Nephron (organoid): ENCODE data around the gene KIF20A.
"Not testable (repeated sequence)": the region's sequence is repeated elsewhere in the genome, so short reads cannot be mapped to it uniquely, and the experiment has no call there.

Experiments
- H3K27ac Mint-ChIP-seq, 3 experiments: 2 replicates each; pipeline ENCODE4 v1.8.0; 2020; ENCODE audit warnings: mixed read lengths in 3 of 3, mild to moderate bottlenecking in 2 of 3, moderate library complexity in 1 of 3
- H3K27me3 Mint-ChIP-seq: 2 replicates; pipeline ENCODE4 v1.8.0; 2021; ENCODE audit warnings: low read depth, mild to moderate bottlenecking, moderate library complexity, mixed read lengths
- H3K36me3 Mint-ChIP-seq: 2 replicates; pipeline ENCODE4 v1.8.0; 2020; ENCODE audit warnings: low read depth, mixed read lengths
- H3K4me1 Mint-ChIP-seq: 2 replicates; pipeline ENCODE4 v1.8.0; 2020; ENCODE audit warnings: mixed read lengths
- H3K4me3 Mint-ChIP-seq, 3 experiments: 2 replicates each; pipeline ENCODE4 v1.8.0; 2020; ENCODE audit warnings: mild to moderate bottlenecking in 3 of 3, mixed read lengths in 3 of 3, moderate library complexity in 2 of 3
- H3K9me3 Mint-ChIP-seq: 2 replicates; pipeline ENCODE4 v1.8.0; 2020; ENCODE audit warnings: mixed read lengths
- TF ChIP-seq, protein P1 (sequence below), 3 experiments: fragments of 200-600 bp; sonication (generic); IDR thresholded peaks; one replicate each; pipeline ENCODE4 v1.5.0; 2021; ENCODE audit warnings: antibody characterized with exemption in 3 of 3; ENCODE audit not compliant: unreplicated experiment in 3 of 3

The KIF20A gene

DNA sequence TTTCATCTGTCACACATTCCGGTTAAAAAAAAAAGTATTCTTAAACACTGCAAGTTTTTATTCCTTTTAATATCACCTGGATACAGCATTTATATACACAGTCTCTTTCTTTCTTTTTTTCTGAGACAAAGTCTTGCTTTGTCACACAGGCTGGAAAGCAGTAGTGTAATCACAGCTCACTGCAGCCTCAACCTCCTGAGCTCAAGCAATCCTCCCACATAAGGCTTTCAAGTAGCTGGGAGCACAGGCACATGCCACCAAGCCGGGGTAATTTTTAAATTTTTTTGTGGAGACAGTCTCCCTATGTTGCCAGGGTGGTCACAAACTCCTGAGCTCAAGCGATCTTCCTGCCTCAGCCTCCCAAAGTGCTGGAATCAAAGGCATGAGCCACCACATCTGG, 13.9 kb downstream of the KIF20A start:
- TF ChIP-seq, protein P1, sequence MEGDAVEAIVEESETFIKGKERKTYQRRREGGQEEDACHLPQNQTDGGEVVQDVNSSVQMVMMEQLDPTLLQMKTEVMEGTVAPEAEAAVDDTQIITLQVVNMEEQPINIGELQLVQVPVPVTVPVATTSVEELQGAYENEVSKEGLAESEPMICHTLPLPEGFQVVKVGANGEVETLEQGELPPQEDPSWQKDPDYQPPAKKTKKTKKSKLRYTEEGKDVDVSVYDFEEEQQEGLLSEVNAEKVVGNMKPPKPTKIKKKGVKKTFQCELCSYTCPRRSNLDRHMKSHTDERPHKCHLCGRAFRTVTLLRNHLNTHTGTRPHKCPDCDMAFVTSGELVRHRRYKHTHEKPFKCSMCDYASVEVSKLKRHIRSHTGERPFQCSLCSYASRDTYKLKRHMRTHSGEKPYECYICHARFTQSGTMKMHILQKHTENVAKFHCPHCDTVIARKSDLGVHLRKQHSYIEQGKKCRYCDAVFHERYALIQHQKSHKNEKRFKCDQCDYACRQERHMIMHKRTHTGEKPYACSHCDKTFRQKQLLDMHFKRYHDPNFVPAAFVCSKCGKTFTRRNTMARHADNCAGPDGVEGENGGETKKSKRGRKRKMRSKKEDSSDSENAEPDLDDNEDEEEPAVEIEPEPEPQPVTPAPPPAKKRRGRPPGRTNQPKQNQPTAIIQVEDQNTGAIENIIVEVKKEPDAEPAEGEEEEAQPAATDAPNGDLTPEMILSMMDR (IDR thresholded peaks at IDR 0.05; ENCODE audit: unreplicated experiment in 3 of 3) = no peak
- Mint-ChIP-seq H3K36me3 (peaks cover 64% of the 10 kb centered on the region), H3K27me3 (no peaks in the 10 kb centered on the region), H3K9me3 (no peaks in the 10 kb centered on the region), H3K27ac (no peak overlapping the region), H3K4me3 (no peak overlapping the region), H3K4me1 (no peaks in the 10 kb centered on the region)

DNA sequence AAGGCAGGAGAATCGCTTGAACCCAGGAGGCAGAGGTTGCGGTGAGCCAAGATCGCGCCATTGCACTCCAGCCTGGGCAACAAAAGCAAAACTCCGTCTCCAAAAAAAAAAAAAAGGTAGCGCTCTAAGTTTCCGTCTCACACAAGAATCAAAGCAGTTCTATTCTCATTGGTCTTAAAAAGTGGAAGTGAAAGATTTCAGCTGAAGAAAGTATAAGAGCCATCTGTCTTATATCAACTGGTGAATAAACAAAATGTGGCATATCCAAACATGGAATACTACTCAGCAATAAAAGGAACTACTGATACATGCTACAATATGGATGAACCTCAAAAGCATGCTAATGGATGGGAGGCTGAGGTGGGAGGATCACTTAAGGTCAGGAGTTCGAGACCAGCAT, 14.9 kb downstream of the KIF20A start:
- H3K4me3 Mint-ChIP-seq, H3K27ac Mint-ChIP-seq, H3K4me1 Mint-ChIP-seq, H3K9me3 Mint-ChIP-seq, H3K27me3 Mint-ChIP-seq: not testable (repeated sequence)
- peaks cover 64% of the 10 kb centered on the region for H3K36me3 Mint-ChIP-seq

DNA sequence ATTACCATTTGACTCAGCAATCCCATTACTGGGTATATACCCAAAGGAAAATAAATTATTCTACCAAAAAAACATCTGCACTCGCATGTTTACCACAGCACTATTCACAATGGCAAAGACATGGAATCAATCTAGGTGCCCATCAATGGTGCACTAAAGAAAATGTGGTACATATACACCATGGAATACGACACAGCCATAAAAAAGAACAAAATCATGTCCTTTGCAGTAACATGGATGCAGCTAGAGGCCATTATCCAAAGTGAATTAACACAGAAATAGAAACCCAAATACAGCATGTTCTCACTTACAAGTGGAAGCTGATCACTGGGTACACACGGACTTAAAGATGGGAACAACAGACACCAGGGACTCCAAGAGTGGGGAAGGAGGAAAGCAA, 32.1 kb downstream of the KIF20A start:
- H3K36me3 Mint-ChIP-seq = peaks cover 10% of the 10 kb centered on the region
- no peaks in the 10 kb centered on the region for H3K27me3 Mint-ChIP-seq
- H3K4me1 Mint-ChIP-seq = peaks cover 14% of the 10 kb centered on the region
- no peaks in the 10 kb centered on the region for H3K9me3 Mint-ChIP-seq
- TF ChIP-seq, protein P1 (IDR thresholded peaks at IDR 0.05; ENCODE audit: unreplicated experiment in 3 of 3) = no peak
- no peak overlapping the region for H3K27ac Mint-ChIP-seq
- peak overlapping the region; percentile 63 to 85 (median 69) for H3K4me3 Mint-ChIP-seq

DNA sequence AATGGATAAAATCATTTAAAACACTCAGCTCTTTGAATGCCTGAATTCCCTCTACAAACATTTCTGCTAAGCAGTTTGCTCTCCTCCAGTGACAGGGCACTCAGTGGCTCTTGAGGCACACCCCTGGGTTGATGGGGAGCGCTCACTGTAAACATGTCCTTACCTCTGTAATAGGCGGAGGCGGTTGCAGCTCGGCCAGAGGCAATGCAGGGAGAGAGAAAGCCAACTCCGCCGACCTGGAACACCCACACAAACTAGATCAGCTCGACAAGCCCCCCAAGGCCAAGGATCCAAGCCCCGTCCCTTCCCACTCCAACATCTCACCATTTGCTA, 33.9 kb downstream of the KIF20A start:
- Mint-ChIP-seq H3K9me3 (no peaks in the 10 kb centered on the region), H3K27me3 (no peaks in the 10 kb centered on the region), H3K4me1 (peaks cover 14% of the 10 kb centered on the region), H3K27ac (peak overlapping the region; percentile 68 to 97 (median 95)), H3K4me3 (peak overlapping the region; percentile 97 to 99 (median 98)), H3K36me3 (peaks cover 10% of the 10 kb centered on the region)
- TF ChIP-seq, protein P1 (IDR thresholded peaks at IDR 0.05; ENCODE audit: unreplicated experiment in 3 of 3) = no peak

DNA sequence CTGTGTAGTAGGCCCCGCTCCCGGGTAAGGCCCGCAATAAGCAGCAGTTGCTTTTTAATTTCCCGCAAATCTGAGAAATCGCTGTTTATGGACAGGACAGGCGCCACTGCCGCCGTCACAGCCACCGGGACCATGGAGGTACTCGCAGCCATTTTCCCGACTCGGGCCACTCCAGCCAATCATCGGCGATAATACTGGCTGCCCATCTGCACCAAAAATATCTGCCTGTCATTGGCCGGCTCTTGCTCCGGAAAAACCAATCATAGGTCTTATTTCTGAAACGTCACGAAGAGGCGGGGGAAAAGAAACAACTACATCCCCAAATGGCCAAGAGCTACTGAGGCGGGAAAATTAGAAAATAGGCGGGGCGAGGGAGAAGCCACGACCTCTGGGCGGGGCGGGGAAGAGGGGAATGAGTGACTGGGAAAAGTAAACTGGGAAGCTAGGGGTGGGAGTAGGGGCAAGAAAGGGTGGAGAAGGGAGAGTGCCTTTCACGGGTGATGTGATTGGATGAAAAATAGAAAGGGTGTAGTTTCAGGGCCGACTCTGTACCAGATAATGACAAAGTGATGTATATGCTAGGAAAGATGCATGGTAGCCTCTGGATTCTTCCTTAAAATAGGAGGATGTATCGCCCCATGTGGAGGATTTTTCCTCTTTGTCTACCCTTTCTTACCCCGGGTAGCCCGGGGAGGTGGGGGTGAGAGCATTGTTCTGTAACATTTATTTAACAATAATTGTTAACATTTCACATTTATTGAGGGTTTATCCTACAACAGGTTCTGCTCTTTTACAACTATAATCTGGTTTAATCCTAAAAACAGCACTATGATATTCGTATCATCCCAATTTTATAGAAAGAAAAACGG, 34.5 kb downstream of the KIF20A start, which contains the start of gene CDC23:
TSS of gene CDC23 (minus strand) at position 163 of the 869 bp plus-strand sequence. CDS start at position 152, 11 bp downstream.
- no peaks in the 10 kb centered on the region for H3K9me3 Mint-ChIP-seq
- H3K27ac Mint-ChIP-seq = peak within 1 kb of the TSS; percentile 68 to 97 (median 95)
- H3K4me3 Mint-ChIP-seq = peak within 1 kb of the TSS; percentile 97 to 99 (median 98)
- H3K4me1 Mint-ChIP-seq = peaks cover 14% of the 10 kb centered on the region
- H3K27me3 Mint-ChIP-seq = no peaks in the 10 kb centered on the region
- peaks cover 5% of the 10 kb centered on the region for H3K36me3 Mint-ChIP-seq
- TF ChIP-seq, protein P1 (IDR thresholded peaks at IDR 0.05; ENCODE audit: unreplicated experiment in 3 of 3) = no peak

DNA sequence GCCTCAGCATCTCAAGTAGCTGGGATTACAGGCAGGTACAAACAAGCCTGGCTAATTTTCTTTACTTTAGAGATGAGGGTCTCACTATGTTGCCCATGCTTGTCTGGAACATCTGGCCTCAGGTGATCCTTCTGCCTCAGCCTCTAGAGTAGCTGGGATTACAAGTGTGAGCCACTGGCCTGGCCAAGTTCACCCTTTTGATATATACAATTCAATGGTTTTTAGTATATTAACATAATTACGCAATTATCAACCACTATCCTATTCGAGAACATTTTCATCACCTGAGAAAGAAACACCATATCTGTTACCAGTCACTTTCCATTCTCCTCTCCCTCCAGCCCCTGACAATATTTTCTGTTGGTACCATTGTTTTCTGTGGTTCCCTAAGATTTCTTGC, 37.9 kb downstream of the KIF20A start:
- Mint-ChIP-seq H3K27me3 (no peaks in the 10 kb centered on the region), H3K4me1 (peaks cover 10% of the 10 kb centered on the region), H3K27ac (no peak overlapping the region), H3K9me3 (no peaks in the 10 kb centered on the region), H3K36me3 (no peaks in the 10 kb centered on the region), H3K4me3 (peak overlapping the region in 1 of 3 experiments; percentile 15)
- TF ChIP-seq, protein P1 (IDR thresholded peaks at IDR 0.05; ENCODE audit: unreplicated experiment in 3 of 3) = no peak
